ENCODE measurements around the gene FBXW7. TPM values are rescaled to one million over a fixed set of nuclear protein-coding genes. Genes with fewer than 3 reads are reported as not detected.

Gene FBXW7
- polyA plus RNA-seq, 1 donor from 2014 or later, result 55.7 TPM

- H3K9ac ChIP-seq (ENCODE audit: low read length), result no peak overlapping the region
- H3K9me3 ChIP-seq (ENCODE audit: low read length), result no peaks in the 10 kb centered on the region
- H3K9me2 ChIP-seq (ENCODE audit: insufficient read depth, low read length), result no peaks in the 10 kb centered on the region
- no peaks in the 10 kb centered on the region for H3K36me3 ChIP-seq (ENCODE audit: insufficient read depth, low read length)
- TF ChIP-seq EP300 (conservative IDR thresholded peaks at IDR 0.05; ENCODE audit: poor library complexity, severe bottlenecking) (no peak), REST (IDR thresholded peaks at IDR 0.05; ENCODE audit: borderline replicate concordance) (no peak), MXI1 (conservative IDR thresholded peaks at IDR 0.05; ENCODE audit: poor library complexity, severe bottlenecking) (no peak), POLR2AphosphoS5 (IDR thresholded peaks at IDR 0.05) (no peak), RAD21 (conservative IDR thresholded peaks at IDR 0.05) (no peak), TAF1 (IDR thresholded peaks at IDR 0.05; ENCODE audit: low read depth) (no peak), CTCF (IDR thresholded peaks at IDR 0.05; ENCODE audit: poor library complexity, severe bottlenecking) (no peak), EZH2 (IDR thresholded peaks at IDR 0.05; ENCODE audit: borderline replicate concordance, insufficient read depth, low read length, poor library complexity, severe bottlenecking) (no peak), SMC3 (conservative IDR thresholded peaks at IDR 0.05; ENCODE audit: poor library complexity) (no peak)
- H3K27me3 ChIP-seq (ENCODE audit: insufficient read depth, low read depth, low read length), result no peaks in the 10 kb centered on the region
- no peak overlapping the region for H3K4me2 ChIP-seq (ENCODE audit: low read length)
- H2AFZ ChIP-seq (ENCODE audit: low read depth, low read length), result no peak overlapping the region
- H3K27ac ChIP-seq (ENCODE audit: low read length), result no peak overlapping the region
- H3K79me2 ChIP-seq (replicated peaks; ENCODE audit: insufficient read depth, low read length), result peaks cover 10% of the 10 kb centered on the region
- H3K4me3 ChIP-seq (ENCODE audit: low read length), result no peak overlapping the region
- no peaks in the 10 kb centered on the region for H4K20me1 ChIP-seq (ENCODE audit: insufficient read depth)
- H3F3A ChIP-seq (ENCODE audit: insufficient read depth, low read length, poor library complexity, severe bottlenecking), result no peaks in the 10 kb centered on the region
Measured at GRCh38 chr4:152510349-152511147, 25.3 kb downstream of the FBXW7 start.

GRCh38 chr4:152509595-152510225 lies 26.2 kb downstream of the FBXW7 start:
- TF ChIP-seq EZH2 (IDR thresholded peaks at IDR 0.05; ENCODE audit: borderline replicate concordance, insufficient read depth, low read length, poor library complexity, severe bottlenecking) (no peak), RAD21 (conservative IDR thresholded peaks at IDR 0.05) (no peak), SMC3 (conservative IDR thresholded peaks at IDR 0.05; ENCODE audit: poor library complexity) (no peak), REST (IDR thresholded peaks at IDR 0.05; ENCODE audit: borderline replicate concordance) (no peak), POLR2AphosphoS5 (IDR thresholded peaks at IDR 0.05) (no peak), EP300 (conservative IDR thresholded peaks at IDR 0.05; ENCODE audit: poor library complexity, severe bottlenecking) (no peak), TAF1 (IDR thresholded peaks at IDR 0.05; ENCODE audit: low read depth) (no peak), MXI1 (conservative IDR thresholded peaks at IDR 0.05; ENCODE audit: poor library complexity, severe bottlenecking) (no peak), CTCF (IDR thresholded peaks at IDR 0.05; ENCODE audit: poor library complexity, severe bottlenecking) (no peak)
- Histone ChIP-seq H3K27me3 (ENCODE audit: insufficient read depth, low read depth, low read length) (no peaks in the 10 kb centered on the region), H3F3A (ENCODE audit: insufficient read depth, low read length, poor library complexity, severe bottlenecking) (no peaks in the 10 kb centered on the region), H3K9me2 (ENCODE audit: insufficient read depth, low read length) (no peaks in the 10 kb centered on the region), H3K79me2 (replicated peaks; ENCODE audit: insufficient read depth, low read length) (peaks cover 7% of the 10 kb centered on the region), H3K4me3 (ENCODE audit: low read length) (no peak overlapping the region), H3K36me3 (ENCODE audit: insufficient read depth, low read length) (no peaks in the 10 kb centered on the region), H3K9me3 (ENCODE audit: low read length) (no peaks in the 10 kb centered on the region), H4K20me1 (ENCODE audit: insufficient read depth) (no peaks in the 10 kb centered on the region), H3K27ac (ENCODE audit: low read length) (no peak overlapping the region), H2AFZ (ENCODE audit: low read depth, low read length) (no peak overlapping the region), H3K9ac (ENCODE audit: low read length) (no peak overlapping the region), H3K4me2 (ENCODE audit: low read length) (no peak overlapping the region)

Measured in neural cell (in vitro differentiated cells).